ENCODE data around the gene TOMM40.
"Not testable (repeated sequence)": the region's sequence is repeated elsewhere in the genome, so short reads cannot be mapped to it uniquely, and the experiment has no call there.

TOMM40 gene

GRCh38 chr19:44907613-44908012 is 16.6 kb downstream of the TOMM40 start:
- TF ChIP-seq CTCF (IDR thresholded peaks at IDR 0.05; ENCODE audit: extremely low read depth, insufficient read depth, missing control alignments): no peak
- no peak for DNase-seq (ENCODE audit: low spot score)
- in situ Hi-C loops (cut with MboI; ENCODE audit: low pct_unique_long_range_greater_than_20kb, low sequenced_read_pairs, unreplicated experiment): no loop called here

GRCh38 chr19:44908074-44908835 is 17.2 kb downstream of the TOMM40 start:
- in situ Hi-C loops (cut with MboI; ENCODE audit: low pct_unique_long_range_greater_than_20kb, low sequenced_read_pairs, unreplicated experiment): no loop called here
- DNase-seq (ENCODE audit: low spot score): no peak
- no peak for TF ChIP-seq CTCF (IDR thresholded peaks at IDR 0.05; ENCODE audit: extremely low read depth, insufficient read depth, missing control alignments)

GRCh38 chr19:44908836-44909261 is 17.8 kb downstream of the TOMM40 start:
- in situ Hi-C loops (cut with MboI; ENCODE audit: low pct_unique_long_range_greater_than_20kb, low sequenced_read_pairs, unreplicated experiment): no loop called here
- TF ChIP-seq CTCF (IDR thresholded peaks at IDR 0.05; ENCODE audit: extremely low read depth, insufficient read depth, missing control alignments): no peak
- no peak for DNase-seq (ENCODE audit: low spot score)

GRCh38 chr19:44909775-44910174 is 18.7 kb downstream of the TOMM40 start:
- in situ Hi-C loops (cut with MboI; ENCODE audit: low pct_unique_long_range_greater_than_20kb, low sequenced_read_pairs, unreplicated experiment): no loop called here
- no peak for TF ChIP-seq CTCF (IDR thresholded peaks at IDR 0.05; ENCODE audit: extremely low read depth, insufficient read depth, missing control alignments)
- no peak for DNase-seq (ENCODE audit: low spot score)

- in situ Hi-C loops (cut with MboI; ENCODE audit: low pct_unique_long_range_greater_than_20kb, low sequenced_read_pairs, unreplicated experiment); DNase-seq (ENCODE audit: low spot score): not testable (repeated sequence)
Observed at GRCh38 chr19:44911896-44912295, 20.8 kb downstream of the TOMM40 start.

GRCh38 chr19:44912854-44913253 is 21.8 kb downstream of the TOMM40 start:
- DNase-seq (ENCODE audit: low spot score): no peak
- no peak for TF ChIP-seq CTCF (IDR thresholded peaks at IDR 0.05; ENCODE audit: extremely low read depth, insufficient read depth, missing control alignments)
- in situ Hi-C loops (cut with MboI; ENCODE audit: low pct_unique_long_range_greater_than_20kb, low sequenced_read_pairs, unreplicated experiment): no loop called here

GRCh38 chr19:44913512-44914432 is 22.7 kb downstream of the TOMM40 start:
- in situ Hi-C loops (cut with MboI; ENCODE audit: low pct_unique_long_range_greater_than_20kb, low sequenced_read_pairs, unreplicated experiment); DNase-seq (ENCODE audit: low spot score): not testable (repeated sequence)

- peak; percentile 94 for DNase-seq (ENCODE audit: low spot score)
- in situ Hi-C loops (cut with MboI; ENCODE audit: low pct_unique_long_range_greater_than_20kb, low sequenced_read_pairs, unreplicated experiment): not testable (repeated sequence)
Observed at GRCh38 chr19:44914433-44915206, 23.6 kb downstream of the TOMM40 start, which contains the start of gene APOC1. APOC1 (plus strand) TSS chr19:44914608; CDS start chr19:44914892, 284 bp downstream.

Data from GM13977 (cell line).